Endothelial cell of umbilical vein (primary cell): ENCODE results near the gene DCAF4L1. TPM values are rescaled to one million over a fixed set of nuclear protein-coding genes. Genes with fewer than 3 reads are reported as not detected.

Source experiments
- BruUV-seq: library from RNA; stranded (reverse); fragments of 400-500 nt; replicated peaks from 2 replicates; lab custom pipeline; 2021; lab: Mats Ljungman, UMichigan
- CTCF ChIA-PET: fragments of 300-600, 350-600 bp; sonication (Branson Sonifier 250); formaldehyde crosslinking; loops from one replicate; lab custom pipeline; 2021; ENCODE audit warnings: antibody characterized with exemption, inconsistent platforms; lab: Charles Lee
- POLR2A ChIA-PET: fragments of 300-600, 350-600 bp; sonication (Branson Sonifier 250); formaldehyde crosslinking; loops from one replicate; lab custom pipeline; 2021; ENCODE audit warnings: antibody characterized with exemption, inconsistent platforms; lab: Charles Lee
- DNase-seq: peaks from one replicate; pipeline ENCODE4 v3.0.0-alpha.2; 2011; ENCODE audit warnings: low read depth, low spot score
- FAIRE-seq: peaks from 2 replicates; lab custom pipeline; 2011; peaks lifted over from hg19 to GRCh38; lab: Jason Lieb, UNC
- H2AFZ ChIP-seq: 2 replicates; pipeline ENCODE4 v1.6.0; 2012; ENCODE audit warnings: low read depth, low read length, control low read depth, inconsistent platforms
- H3K27ac ChIP-seq: 2 replicates; pipeline ENCODE4 v1.5.1; 2011; ENCODE audit warnings: low read depth, mild to moderate bottlenecking, control low read depth, low read length, moderate library complexity; ENCODE audit not compliant: insufficient read depth
- H3K27me3 ChIP-seq, 2 experiments: 2 replicates each; pipeline versions ENCODE4 v1.6.0 to v1.6.1; 2011; ENCODE audit warnings: low read length in 2 of 2, mixed read lengths in 1 of 2; ENCODE audit not compliant: control insufficient read depth in 2 of 2, insufficient read depth in 2 of 2
- H3K36me3 ChIP-seq, 2 experiments: 2 replicates in 1 of 2; 3 replicates in 1 of 2; pipeline ENCODE4 v1.5.1; 2011; ENCODE audit warnings: low read length in 2 of 2, mild to moderate bottlenecking in 1 of 2, moderate library complexity in 1 of 2; ENCODE audit not compliant: control insufficient read depth in 2 of 2, insufficient read depth in 2 of 2; ENCODE audit errors: extremely low read depth in 1 of 2
- H3K4me1 ChIP-seq: 3 replicates; pipeline ENCODE4 v1.5.1; 2011; ENCODE audit warnings: mild to moderate bottlenecking, low read length; ENCODE audit not compliant: control insufficient read depth, insufficient read depth; ENCODE audit errors: extremely low read depth
- H3K4me2 ChIP-seq: 2 replicates; pipeline ENCODE4 v1.6.1; 2011; ENCODE audit warnings: low read length, control low read depth, mixed read lengths; ENCODE audit not compliant: insufficient read depth
- H3K4me3 ChIP-seq, 3 experiments: fragments of 200-600 bp in 1 of 3; sonication (generic), shearing (Covaris generic) in 1 of 3; replicated peaks in 1 of 3; 2 replicates each; pipeline ENCODE4 v1.5.1; 2011 to 2016; ENCODE audit warnings: control low read depth in 3 of 3, low read length in 3 of 3, mild to moderate bottlenecking in 2 of 3, inconsistent platforms in 1 of 3, low read depth in 1 of 3, moderate library complexity in 1 of 3; ENCODE audit not compliant: insufficient read depth in 1 of 3
- H3K79me2 ChIP-seq: 2 replicates; pipeline ENCODE4 v1.6.0; 2012; ENCODE audit warnings: low read length, inconsistent platforms; ENCODE audit not compliant: control insufficient read depth, insufficient read depth
- H3K9ac ChIP-seq: replicated peaks from 2 replicates; pipeline ENCODE3; 2011; ENCODE audit warnings: low read length, control low read depth; ENCODE audit not compliant: insufficient read depth; ENCODE audit errors: extremely low read depth
- H3K9me1 ChIP-seq: replicated peaks from 3 replicates; pipeline ENCODE4 v1.6.0; 2011; ENCODE audit warnings: mild to moderate bottlenecking, low read length; ENCODE audit not compliant: control insufficient read depth, insufficient read depth; ENCODE audit errors: extremely low read depth
- H3K9me3 ChIP-seq: replicated peaks from 2 replicates; pipeline ENCODE4 v1.5.1; 2012; ENCODE audit warnings: low read length, inconsistent platforms; ENCODE audit not compliant: control insufficient read depth, insufficient read depth
- H4K20me1 ChIP-seq: replicated peaks from 2 replicates; pipeline ENCODE3; 2011; ENCODE audit warnings: mild to moderate bottlenecking, low read length; ENCODE audit not compliant: control insufficient read depth, insufficient read depth; ENCODE audit errors: extremely low read depth
- EZH2 ChIP-seq: IDR thresholded peaks from 2 replicates; pipeline ENCODE4 v1.6.1; 2012; ENCODE audit warnings: borderline replicate concordance, low read depth, mild to moderate bottlenecking, moderate library complexity, low read length, inconsistent platforms; ENCODE audit not compliant: severe bottlenecking
- FOS ChIP-seq: IDR thresholded peaks from 2 replicates; pipeline ENCODE4 v1.6.1; 2011; ENCODE audit warnings: mild to moderate bottlenecking, low read length, moderate library complexity, borderline replicate concordance; ENCODE audit not compliant: insufficient read depth
- GATA2 ChIP-seq: IDR thresholded peaks from 2 replicates; pipeline ENCODE4 v1.7.0; 2011; ENCODE audit warnings: low read depth, mild to moderate bottlenecking, moderate library complexity, mixed read lengths, low read length; ENCODE audit not compliant: insufficient read length, insufficient read depth
- JUN ChIP-seq: IDR thresholded peaks from 2 replicates; pipeline ENCODE4 v1.6.1; 2011; ENCODE audit warnings: borderline replicate concordance, low read depth; ENCODE audit not compliant: insufficient read length, insufficient read depth
- MYC ChIP-seq: IDR thresholded peaks from one replicate; pipeline ENCODE4 v1.6.1; 2011; ENCODE audit warnings: mild to moderate bottlenecking, low read depth, low read length
- POLR2A ChIP-seq: IDR thresholded peaks from 2 replicates; pipeline ENCODE4 v1.6.1; 2012; ENCODE audit warnings: low read depth, mild to moderate bottlenecking, control low read depth, low read length
- POLR2AphosphoS5 ChIP-seq: IDR thresholded peaks from 2 replicates; pipeline ENCODE4 v1.6.1; 2012; ENCODE audit warnings: low read depth, mild to moderate bottlenecking, control low read depth, low read length, moderate library complexity; ENCODE audit not compliant: insufficient read depth
- dilution Hi-C: fragments of 300-500 bp; cut with MboI; formaldehyde crosslinking; loops from one replicate; pipeline ENCODE4 v1.15.0; 2019; ENCODE audit warnings: low sequenced_read_pairs; ENCODE audit not compliant: extremely low pct_ligation_motif_present
- intact Hi-C: fragments of 100-400 bp; cut with micrococcal nuclease; formaldehyde crosslinking; loops from one replicate; pipeline ENCODE4 v1.10.0; 2022
- polyA plus RNA-seq, 4 experiments: library from polyadenylated mRNA; depleted of rRNA in 3 of 4; stranded (reverse) in 3 of 4; unstranded in 1 of 4; fragments of >200 nt; gene quantifications; 2 replicates each; pipeline versions ENCODE4 v1.2.1 to v1.2.3, GENCODE V29; 2011 to 2012; ENCODE audit warnings: missing spikeins in 1 of 4
- total RNA-seq: library from RNA; stranded (reverse); gene quantifications from 2 replicates; pipeline ENCODE4 v1.2.3, GENCODE V29; 2021
- TF ChIP-seq, protein P1 (sequence below): IDR thresholded peaks from 2 replicates; pipeline ENCODE4 v1.6.1; 2011; ENCODE audit not compliant: insufficient read depth, insufficient read length
- TF ChIP-seq, protein P2 (sequence below), 2 donors: IDR thresholded peaks; 1 replicate in 1 of 2; 2 replicates in 1 of 2; pipeline ENCODE4 v1.5.1; 2011; ENCODE audit warnings: low read length in 2 of 2, mild to moderate bottlenecking in 2 of 2, moderate library complexity in 2 of 2, control low read depth in 1 of 2, inconsistent platforms in 1 of 2, low read depth in 1 of 2; ENCODE audit not compliant: insufficient read depth in 1 of 2; ENCODE audit errors: extremely low read depth in 1 of 2

Gene DCAF4L1
- total and polyA plus RNA-seq, 2 donors (not counting 3 experiments of a cell fraction or from before 2014, with no cell fraction given), result 0.06 to 0.15 TPM

DNA sequence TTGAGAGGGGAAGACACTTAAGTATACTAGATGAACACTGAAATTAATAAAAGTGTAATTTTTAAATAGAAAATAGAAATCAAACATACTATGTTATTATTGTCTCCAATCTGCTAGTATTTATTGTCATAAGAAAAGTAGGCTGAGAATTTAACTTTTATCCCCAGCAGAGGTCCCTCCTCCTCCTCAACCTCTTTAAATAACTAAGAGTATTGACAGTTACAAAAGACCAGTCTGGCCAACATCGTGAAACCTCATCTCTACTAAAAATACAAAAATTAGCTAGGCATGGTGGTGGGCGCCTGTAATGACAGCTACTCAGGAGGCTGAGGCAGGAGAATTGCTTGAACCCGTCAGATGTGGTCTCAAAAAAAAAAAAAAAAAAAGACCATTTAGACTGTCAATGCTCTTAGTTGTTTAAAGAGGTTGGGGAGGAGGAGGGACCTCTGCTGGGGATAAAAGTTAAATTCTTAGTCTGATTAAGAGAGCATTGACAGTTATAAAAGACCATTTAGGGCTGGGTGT is 13.0 kb downstream of the DCAF4L1 start:
- Histone ChIP-seq H2AFZ (no peak overlapping the region), H3K79me2 (peaks cover 25% of the 10 kb centered on the region), H3K36me3 (no peaks in the 10 kb centered on the region), H3K9me1 (no peaks in the 10 kb centered on the region), H3K9ac (no peak overlapping the region), H3K27ac (no peak overlapping the region), H3K4me2 (no peak overlapping the region), H4K20me1 (no peaks in the 10 kb centered on the region), H3K27me3 (no peaks in the 10 kb centered on the region), H3K9me3 (no peaks in the 10 kb centered on the region), H3K4me3 (no peak overlapping the region), H3K4me1 (peaks cover 12% of the 10 kb centered on the region)
- intact Hi-C loops (no loop called here), dilution Hi-C loops (no loop called here)
- DNase-seq (no peak), FAIRE-seq (no peak)
- BruUV-seq, result no TSS peak
- CTCF ChIA-PET, result interaction anchor here (0.9 to 1.4 kb wide), 2 partner anchors 10 to 19 kb away, joined by 3 to 5 read pairs; no protein-coding TSS in a partner anchor
- POLR2A ChIA-PET, result no interaction called here
- TF ChIP-seq, protein P1, sequence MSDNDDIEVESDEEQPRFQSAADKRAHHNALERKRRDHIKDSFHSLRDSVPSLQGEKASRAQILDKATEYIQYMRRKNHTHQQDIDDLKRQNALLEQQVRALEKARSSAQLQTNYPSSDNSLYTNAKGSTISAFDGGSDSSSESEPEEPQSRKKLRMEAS, result no peak
- TF ChIP-seq MYC (no peak), POLR2A (no peak), JUN (no peak), EZH2 (no peak), POLR2AphosphoS5 (no peak), FOS (no peak), GATA2 (no peak)
- TF ChIP-seq, protein P2, sequence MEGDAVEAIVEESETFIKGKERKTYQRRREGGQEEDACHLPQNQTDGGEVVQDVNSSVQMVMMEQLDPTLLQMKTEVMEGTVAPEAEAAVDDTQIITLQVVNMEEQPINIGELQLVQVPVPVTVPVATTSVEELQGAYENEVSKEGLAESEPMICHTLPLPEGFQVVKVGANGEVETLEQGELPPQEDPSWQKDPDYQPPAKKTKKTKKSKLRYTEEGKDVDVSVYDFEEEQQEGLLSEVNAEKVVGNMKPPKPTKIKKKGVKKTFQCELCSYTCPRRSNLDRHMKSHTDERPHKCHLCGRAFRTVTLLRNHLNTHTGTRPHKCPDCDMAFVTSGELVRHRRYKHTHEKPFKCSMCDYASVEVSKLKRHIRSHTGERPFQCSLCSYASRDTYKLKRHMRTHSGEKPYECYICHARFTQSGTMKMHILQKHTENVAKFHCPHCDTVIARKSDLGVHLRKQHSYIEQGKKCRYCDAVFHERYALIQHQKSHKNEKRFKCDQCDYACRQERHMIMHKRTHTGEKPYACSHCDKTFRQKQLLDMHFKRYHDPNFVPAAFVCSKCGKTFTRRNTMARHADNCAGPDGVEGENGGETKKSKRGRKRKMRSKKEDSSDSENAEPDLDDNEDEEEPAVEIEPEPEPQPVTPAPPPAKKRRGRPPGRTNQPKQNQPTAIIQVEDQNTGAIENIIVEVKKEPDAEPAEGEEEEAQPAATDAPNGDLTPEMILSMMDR (IDR thresholded peaks at IDR 0.05; ENCODE audit: extremely low read depth in 1 of 2, insufficient read depth in 1 of 2, low read depth in 1 of 2, low read length in 2 of 2), result no peak
